CD1c-positive myeloid dendritic cell (primary cell): ENCODE measurements around the gene MEGF6.

Source experiments
- DNase-seq: peaks from one replicate; pipeline ENCODE4 v3.0.0-alpha.2; 2016; ENCODE audit errors: extremely low spot score

MEGF6 gene

GRCh38 chr1:3504151-3504821 lies 107.0 kb downstream of the MEGF6 start:
- DNase-seq = peak; percentile 18

- no peak for DNase-seq
Measured at GRCh38 chr1:3503525-3503886, 107.8 kb downstream of the MEGF6 start.

DNA sequence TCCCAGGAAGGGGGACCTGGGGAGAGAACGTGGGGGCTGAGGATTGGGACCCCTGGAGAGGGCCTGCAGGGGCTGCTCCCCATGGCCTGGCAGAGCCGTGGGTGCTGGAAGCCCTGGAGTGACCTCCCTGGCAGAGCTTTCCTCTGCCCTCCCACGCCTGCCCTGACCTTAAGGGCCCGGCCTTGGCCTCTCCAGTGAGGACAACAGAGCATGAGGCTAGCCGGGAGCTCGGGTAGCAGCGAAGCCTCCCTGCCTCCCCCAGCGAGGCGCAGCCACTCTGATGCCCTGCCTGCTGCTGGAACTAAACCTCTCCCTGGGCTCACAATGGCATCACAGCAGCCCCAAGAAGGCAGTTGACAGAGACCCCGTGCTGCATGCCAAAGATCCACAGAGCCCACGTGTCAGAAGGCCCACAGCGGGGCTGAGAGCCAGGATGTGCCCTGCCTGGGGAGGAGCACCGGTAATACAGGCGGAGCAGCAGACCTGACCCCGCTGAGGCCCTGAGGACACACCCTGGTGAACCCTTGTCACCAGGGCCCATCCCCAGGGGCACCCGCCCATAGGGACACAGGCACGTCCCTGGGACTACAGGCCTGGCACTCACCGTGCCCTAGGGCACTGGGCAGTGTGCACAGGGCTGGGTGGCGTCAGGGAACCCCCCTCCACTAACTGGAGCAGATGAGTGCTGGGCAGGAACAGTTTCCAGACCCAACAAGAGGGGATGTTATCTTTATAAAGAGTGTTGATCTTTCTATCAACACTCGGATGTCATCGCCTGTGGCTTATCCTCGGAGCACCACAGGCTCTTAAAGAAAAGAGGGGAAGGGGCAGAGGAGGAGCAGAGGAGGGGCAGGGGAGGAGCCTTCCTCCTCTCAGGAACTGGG lies 108.4 kb downstream of the MEGF6 start:
- DNase-seq = no peak

DNA sequence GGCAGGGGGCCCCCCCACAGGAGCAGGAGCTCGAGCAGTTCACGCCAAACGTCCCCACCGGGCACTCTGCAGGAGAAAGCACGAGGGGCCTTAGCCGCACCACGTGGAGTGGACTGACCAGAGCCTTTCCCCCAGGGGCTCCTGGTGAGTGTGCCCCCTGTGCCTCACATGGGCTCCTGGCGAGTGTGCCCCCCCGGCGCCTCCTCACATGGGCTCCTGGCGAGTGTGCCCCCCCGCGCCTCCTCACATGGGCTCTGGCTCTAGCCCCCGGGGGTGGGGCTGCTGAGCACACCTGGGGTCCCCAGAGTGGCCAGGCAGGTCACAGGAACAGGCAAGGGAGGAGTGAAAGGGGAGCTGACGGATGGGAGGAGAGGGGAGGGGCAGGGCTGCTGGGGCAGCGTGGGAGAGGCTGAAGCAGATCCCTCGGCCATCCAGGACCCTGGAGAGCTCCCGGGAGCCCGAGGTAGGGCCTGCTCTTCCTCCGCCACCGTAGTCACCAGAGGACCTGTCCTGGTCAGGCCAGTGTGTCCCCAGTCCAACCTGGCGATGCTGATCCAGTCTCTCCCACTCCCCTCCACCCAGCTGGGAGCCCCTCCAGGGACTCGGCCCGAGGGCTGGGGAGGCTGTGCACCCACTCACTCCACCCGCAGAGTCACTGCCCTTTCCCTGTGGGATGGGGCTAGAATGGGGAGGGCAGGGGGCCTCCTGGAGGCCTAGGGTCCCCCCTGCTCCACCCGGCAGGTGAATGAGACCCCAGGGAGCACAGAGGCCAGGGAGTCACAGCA lies 109.3 kb downstream of the MEGF6 start:
- no peak for DNase-seq

- no peak for DNase-seq
Measured at GRCh38 chr1:3501437-3501836, 109.9 kb downstream of the MEGF6 start.

- DNase-seq = no peak
Measured at GRCh38 chr1:3500265-3500835, 111.0 kb downstream of the MEGF6 start.

DNA sequence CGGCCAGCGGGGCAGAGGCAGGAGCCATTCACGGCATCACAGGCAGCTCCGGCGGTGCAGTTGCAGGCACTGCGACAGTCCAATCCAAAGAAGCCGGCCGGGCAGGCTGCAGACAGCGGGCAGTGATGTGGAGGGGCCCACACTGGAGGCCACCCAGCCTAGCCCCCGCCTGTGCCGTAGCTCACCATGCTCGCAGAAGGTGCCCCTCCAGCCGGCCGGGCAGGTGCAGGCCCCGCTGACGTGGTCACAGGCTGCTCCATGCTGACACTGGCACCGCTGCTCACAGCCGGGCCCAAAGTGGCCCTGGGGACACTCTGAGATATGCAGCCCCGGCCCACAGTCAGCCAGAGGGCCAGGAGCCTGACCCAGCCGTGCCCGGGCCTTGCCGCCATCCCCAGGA lies 111.7 kb downstream of the MEGF6 start:
- no peak for DNase-seq

DNA sequence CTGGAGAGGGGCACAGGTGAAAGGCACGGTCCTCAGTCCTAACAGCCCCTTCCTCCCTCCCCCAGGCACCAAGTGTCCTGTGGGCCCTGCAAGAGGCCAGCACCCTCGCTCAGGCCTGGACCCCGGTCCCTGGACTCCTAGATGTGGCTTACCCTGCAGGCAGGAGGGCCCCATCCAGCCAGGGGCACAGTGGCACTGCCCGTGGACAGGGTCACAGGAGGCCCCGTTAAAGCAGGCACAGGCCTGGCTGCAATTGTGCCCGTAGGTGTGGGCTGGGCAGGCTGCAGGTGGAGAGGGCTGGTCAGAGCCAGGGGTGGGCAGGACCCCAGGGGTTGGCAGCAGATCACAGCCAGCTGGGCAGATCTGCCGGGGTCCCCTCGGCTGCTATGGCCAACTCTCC lies 112.3 kb downstream of the MEGF6 start:
- DNase-seq = no peak

DNA sequence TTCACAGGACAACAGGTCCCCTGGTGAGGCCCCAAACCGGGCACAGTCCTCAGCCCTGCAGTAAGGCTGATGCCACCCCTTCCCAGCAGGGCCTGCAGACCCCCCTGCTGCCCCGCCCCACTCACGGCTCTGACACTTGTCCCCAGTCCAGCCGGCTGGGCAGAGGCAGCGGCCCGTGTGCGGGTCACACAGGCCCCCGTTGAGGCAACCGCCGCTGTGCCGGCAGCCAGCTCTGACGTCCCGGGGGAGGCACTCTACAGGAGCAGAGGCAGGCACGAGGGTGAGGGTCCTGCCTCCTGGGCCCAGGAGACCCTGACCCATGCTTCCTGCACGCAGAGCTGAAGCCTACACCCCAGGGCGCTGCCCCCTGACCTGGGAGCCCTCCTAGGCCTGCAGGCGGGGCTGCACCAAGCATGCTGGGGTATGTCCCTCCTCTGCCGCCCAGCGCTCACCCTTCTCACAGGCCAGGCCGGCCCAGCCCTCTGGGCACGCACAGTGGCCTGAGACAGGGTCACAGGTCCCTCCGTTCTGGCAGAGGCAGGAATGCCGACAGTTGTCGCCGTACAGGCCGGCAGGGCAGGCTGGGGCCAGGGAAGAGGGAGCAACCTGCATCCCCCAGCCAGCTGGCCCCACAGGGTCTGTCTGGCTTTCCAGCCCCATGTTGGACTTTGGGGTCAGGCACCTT lies 112.9 kb downstream of the MEGF6 start:
- no peak for DNase-seq

DNA sequence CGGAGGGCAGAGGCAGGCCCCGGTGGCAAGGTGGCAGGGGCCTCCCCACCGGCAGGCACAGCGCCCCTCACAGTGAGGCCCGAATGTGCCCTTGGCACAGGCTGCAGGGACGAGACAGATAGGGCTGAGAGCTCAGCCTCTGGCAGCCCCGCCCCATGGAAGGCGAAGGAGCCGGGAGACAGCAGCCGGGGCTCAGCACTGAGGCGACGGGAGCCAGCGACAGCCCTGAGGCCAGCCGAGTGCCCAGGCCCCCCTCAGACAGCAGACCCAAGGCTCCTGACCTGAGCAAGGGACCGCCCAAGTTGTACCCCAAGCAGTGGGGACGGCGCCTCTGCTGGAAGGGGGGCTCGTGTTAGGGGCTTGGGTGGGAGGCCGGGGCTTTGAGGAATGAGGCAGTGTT lies 113.8 kb downstream of the MEGF6 start:
- DNase-seq = no peak

GRCh38 chr1:3496916-3497315 lies 114.4 kb downstream of the MEGF6 start:
- no peak for DNase-seq

DNA sequence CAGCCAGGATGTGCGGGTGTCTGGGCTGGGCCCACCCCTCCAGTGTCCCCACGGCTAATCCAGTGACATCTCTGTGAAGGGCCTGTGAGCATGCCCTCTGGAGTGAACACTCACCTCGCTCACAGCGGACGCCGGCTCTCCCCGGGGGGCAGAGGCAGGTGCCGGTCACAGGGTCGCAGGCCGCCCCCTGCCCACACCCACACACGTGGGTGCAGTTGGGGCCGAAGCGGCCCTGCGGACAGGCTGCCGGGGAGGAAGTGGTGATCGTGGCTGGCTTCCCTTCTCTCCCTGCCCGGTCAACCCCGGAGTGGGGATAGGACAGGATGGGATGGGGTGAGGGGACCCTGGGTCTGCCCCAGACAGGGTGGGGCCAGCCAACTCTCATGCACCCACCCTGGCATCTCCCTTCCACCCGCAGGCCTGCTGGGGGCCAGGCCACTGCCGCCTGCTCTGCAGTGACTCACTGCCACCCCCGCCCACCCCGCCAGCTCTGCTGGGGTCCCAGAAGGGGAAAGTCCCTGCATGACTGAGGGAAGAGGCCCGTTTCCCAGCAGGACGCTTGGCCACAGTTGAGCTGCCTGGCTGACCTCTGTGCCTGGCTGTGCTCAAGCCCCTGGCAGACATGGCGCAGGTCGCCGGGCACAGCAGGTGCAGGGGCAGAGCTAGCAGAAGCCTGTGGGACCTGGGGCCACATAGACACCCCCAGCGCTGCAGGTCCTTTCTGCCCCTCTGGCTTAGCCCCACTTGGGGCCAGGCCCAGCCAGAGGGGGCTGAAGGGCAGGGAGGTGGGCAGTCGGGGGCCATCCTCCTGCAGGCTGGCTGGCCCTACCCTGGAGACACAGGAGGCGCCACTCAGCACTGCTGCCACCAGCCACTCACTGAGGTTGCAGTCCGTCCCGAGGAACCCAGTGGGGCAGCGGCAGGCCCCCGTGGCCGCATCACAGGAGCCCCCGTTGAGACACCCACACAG lies 115.2 kb downstream of the MEGF6 start:
- no peak for DNase-seq

GRCh38 chr1:3494321-3495308 lies 116.7 kb downstream of the MEGF6 start:
- no peak for DNase-seq

DNA sequence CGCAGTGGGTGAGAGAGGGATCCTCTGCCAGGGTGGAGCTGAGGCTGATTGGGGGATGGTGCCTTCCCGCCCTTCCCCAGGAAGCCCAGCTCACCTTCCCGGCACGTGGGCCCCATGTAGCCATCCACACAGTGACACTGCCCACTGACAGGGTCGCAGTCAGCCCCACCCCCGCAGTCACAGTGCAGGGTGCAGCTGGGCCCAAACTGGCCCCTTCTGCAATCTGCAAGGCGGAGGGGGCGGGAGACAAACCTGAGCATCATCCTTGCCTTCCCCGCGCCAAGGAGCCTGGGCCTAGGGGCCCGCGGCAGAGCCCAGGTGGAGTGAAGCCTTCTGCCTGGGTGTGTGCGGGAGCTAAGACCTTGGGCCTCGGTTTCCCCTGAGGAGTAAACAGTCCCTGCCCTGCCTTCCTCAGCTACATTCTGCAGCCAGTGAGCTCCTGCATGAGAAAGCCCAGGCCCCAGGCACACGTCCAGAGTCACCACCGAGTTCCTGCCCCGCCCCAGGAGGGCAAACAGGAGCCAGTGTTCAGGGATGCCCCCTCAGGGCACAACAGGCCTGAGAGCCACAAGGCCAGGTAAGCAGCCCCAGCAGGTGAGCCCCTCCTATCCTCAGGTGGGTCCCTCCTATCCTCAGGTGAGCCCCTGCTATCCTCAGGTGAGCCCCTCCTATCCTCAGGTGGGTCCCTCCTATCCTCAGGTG lies 118.6 kb downstream of the MEGF6 start:
- DNase-seq = no peak

- peak; percentile 82 for DNase-seq
Measured at GRCh38 chr1:3491291-3492246, 119.7 kb downstream of the MEGF6 start.

- DNase-seq = no peak
Measured at GRCh38 chr1:3490046-3490745, 121.1 kb downstream of the MEGF6 start.

GRCh38 chr1:3488432-3488831 lies 122.9 kb downstream of the MEGF6 start:
- DNase-seq = no peak
